ENCODE measurements around the gene OTOR.

- TF ChIP-seq POLR2AphosphoS5 (IDR thresholded peaks at IDR 0.05; ENCODE audit: low read depth, low read length) (no peak), REST (IDR thresholded peaks at IDR 0.05; ENCODE audit: insufficient read depth in 1 of 2, low read depth in 2 of 2, low read length in 2 of 2) (no peak), SIN3A (IDR thresholded peaks at IDR 0.05; ENCODE audit: borderline replicate concordance, insufficient read depth, low read length) (no peak), FOXP2 (optimal IDR thresholded peaks at IDR 0.05; ENCODE audit: borderline replicate concordance, extremely low read depth, extremely low read length, insufficient read depth) (no peak)
Observed at GRCh38 chr20:16771213-16771612, 23.1 kb downstream of the OTOR start.
